ENCODE measurements around the gene MB.

MB gene

GRCh38 chr22:35592418-35592967 is 24.6 kb downstream of the MB start:
- no peak for DNase-seq

DNA sequence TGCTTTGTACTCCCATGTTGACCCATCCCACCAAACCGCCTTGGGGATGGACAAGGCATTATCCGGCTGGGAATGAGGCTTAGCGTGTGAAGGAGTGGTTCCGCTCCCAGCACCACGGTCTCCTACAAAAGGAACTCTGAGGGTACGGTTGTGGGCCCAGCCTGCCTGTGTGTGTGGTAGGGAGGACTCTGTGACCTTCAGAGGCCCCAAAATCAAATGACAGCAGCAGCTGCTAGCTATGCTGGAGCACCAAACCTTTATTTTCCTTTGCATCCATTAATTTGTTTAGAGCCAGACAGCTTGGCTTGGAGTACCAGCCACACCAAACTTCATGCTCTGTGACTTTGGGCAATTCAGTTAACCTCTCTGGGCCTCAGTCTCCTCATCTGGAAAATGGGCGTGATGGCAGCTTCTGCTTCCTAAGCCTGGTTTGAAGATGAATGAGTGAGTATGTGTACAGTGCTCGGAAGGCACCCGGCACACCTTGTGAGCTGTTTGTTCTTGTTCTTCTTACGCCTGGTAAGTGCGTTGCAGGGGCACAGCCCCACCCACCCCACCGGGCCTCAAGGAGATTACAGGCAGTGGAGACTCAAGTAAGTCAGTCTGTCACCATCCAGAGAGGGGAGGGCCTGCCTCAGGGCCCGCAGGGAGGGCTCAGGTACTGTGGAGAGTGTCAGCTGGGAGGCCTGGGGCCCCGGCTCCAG is 25.3 kb downstream of the MB start:
- no peak for DNase-seq

GRCh38 chr22:35590634-35591295 is 26.4 kb downstream of the MB start:
- DNase-seq, result no peak

DNA sequence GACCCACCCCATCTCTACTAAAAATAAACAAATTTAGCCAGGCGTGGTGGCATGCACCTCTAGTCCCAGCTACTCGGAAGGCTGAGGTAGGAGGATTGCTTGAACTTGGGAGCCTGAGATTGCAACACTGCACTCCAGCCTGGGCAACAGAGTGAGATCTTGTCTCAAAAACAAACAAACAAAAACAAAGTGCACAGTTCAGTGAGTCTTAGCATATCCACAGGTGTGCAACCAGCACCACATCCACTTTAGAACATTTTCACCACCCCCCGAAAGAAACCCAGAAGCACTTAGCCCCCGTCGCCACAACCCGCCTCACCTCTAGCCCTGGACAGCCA is 27.4 kb downstream of the MB start:
- DNase-seq, result no peak

DNA sequence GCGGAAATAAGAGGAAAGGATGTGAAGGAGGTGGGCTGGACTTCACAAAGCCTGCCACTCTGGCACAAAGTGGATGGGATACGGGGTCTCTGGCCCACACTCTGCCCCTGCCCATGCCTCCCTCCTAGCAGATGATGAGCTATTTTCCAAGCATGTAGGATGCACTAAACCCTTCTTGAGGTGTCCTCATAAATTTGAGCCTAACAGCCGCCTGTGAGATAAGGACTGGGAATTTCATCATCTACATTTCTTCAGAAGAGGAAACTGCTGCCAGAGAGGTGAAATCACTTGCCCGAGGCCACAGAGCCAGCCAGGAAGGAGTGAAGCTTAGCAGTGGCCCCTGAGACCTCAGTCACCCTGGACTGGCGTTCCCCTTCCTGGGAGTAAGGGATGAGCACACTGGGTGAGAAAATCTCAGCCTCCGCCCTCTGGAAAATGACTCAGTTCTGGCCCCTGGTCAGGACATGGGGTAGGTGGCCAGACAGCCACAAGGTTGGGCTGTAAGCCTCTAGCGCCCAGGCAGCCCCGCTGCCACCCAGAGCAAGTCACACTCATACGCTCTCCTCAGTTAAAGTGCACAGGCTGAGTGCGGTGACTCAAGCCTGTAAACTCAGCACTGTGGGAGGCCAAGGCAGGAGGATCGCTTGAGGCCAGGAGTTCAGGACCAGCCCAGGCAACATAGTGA is 27.9 kb downstream of the MB start:
- peak in 1 of 2 donors; percentile 58 for DNase-seq

DNA sequence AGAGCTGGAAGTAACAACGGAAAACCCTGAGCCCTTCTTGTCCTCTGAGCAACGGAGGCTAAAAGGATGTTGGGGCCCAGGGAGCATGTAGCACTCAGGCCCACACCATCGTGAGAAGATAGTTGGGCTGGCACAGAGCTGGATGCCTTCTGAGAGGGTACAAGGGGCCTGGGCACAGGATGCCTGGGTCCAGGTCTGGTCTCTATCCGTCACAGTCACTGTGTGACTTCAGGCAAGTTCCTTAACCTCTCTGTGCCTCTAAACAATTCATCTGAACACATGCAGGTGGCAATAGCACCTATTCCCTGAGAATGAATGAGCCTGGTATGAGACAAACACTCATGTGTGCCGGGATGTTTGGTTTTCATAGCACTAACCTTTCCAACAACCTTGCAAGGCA is 29.2 kb downstream of the MB start:
- no peak for DNase-seq

- DNase-seq, result no peak
Measured at GRCh38 chr22:35587447-35587870, 29.7 kb downstream of the MB start.

DNA sequence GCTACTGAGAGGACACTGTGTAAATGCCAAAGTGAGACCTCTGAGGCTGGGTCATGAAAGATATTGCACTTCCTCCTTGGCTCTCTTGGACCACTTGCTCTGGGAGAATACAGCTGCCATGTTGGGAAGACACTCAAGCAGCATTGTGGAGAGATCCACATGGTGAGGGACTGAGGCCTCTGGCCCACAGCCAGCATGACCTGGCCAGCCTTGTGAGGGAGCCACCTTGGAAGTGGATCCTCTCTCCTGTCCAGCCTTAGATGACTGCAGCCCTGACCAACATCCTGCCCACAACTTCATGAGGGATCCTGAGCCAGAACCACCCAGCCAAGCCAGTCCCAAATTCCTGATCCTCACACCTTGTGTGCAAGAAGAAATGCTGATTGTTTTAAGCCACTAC is 30.4 kb downstream of the MB start:
- DNase-seq, result no peak

- peak; percentile 50 to 60 for DNase-seq
Measured at GRCh38 chr22:35582861-35583670, 34.1 kb downstream of the MB start.

- no peak for DNase-seq
Measured at GRCh38 chr22:35582218-35582860, 34.8 kb downstream of the MB start.

DNA sequence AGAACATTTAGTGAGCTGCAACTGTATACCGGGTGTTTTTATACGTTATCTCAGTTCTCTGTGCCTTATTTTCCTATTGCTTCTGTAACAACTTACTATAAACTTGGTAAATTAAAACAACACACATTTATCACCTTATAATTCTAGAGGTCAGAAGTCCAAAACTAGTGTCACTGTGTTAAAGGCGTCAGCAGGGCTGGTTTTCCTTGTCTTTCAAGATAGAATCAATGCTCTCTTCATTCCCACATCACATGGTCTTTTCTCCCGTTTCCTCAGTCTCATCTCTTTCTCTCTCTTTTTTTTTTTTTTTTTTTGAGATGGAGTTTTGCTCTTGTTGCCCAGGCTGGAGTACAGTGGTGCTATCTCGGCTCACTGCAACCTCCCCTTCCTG is 36.1 kb downstream of the MB start:
- DNase-seq, result no peak

- DNase-seq, result no peak
Measured at GRCh38 chr22:35580351-35581022, 36.6 kb downstream of the MB start.

DNA sequence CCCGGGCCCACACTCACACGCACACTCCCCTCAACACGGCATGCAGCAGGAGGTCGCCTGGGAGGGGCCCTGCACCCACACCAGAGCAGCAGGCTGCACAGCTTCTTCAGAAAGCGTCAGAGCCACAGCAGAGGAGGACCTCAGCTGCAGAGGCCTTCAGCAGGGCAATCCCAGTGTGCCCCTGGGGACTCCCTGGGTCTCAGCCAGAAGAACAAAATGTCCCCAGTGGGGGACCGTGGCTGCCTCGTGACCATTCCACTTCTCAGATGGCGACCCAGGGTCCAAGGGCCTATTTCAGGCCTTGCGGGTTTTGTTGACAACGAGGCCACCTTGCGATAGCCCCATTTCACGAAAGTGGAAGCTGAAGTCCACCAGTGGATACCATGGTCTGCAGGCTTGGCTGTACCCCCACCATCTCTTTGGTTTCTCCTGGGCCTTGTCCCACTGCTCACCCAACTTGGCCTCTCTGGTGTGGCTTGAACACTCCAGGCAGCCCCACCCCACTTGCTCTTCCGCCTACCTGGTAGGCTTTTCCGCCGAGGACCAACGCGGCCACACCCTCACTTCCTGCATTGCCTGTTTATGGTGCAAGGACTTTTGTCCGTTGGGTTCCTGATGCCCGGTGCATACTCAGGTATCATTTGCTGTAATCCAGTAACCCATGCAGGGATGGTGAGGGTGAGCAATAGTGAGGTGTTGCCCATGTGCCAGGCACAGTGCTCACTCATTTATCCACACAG is 38.1 kb downstream of the MB start:
- DNase-seq, result no peak

GRCh38 chr22:35577799-35578659 is 39.1 kb downstream of the MB start:
- no peak for DNase-seq

DNA sequence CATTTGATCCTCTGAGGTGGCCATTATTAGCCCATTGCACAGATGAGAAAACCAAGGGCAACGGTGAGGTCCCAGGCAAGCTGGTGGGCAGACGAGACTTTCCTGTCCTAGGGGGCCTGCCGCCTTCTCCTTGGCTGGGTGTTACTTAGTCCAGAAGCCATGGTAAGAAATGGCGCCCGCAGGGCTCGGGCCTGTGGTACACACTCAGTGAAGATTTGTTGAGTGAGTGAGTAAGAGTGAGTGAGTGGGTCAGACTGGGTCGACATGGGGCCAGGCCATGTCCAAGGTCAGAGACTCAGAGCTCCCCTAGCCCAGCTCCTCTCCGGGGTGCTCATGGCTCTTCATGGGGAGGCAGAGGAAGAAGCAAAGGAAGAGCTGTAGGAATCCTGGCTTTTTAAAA is 40.5 kb downstream of the MB start:
- no peak for DNase-seq

DNA sequence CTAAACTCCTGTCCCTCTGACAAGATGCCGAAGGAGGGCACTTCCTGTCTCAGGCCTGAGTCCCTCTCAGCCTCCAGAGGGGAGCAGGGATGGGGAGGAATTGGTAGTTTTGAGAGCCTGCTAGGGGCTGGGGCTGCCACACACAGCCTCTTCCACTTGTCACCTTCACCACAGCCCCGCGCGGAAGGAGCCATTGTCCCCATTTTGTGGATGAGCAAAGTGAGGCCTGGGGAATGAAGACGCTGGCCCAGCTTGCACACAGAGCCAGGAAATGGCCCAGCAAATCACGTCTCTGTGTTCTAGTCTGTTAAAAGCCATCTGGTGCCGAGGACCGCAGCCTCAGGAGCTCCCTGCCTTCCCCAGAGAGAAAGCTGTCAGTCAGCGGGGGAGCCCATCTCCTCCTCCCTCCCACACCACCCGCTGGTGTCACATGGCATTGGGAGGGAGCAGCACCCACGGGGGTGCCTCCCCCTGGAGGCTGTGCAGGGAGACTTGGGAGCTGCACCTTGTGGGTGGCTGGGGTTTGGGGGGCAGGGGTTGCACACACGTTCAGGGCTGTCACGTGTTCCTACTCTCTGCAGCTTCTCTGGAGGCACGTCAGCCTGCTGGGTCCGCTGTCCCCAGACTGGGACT is 41.9 kb downstream of the MB start:
- DNase-seq, result no peak

DNA sequence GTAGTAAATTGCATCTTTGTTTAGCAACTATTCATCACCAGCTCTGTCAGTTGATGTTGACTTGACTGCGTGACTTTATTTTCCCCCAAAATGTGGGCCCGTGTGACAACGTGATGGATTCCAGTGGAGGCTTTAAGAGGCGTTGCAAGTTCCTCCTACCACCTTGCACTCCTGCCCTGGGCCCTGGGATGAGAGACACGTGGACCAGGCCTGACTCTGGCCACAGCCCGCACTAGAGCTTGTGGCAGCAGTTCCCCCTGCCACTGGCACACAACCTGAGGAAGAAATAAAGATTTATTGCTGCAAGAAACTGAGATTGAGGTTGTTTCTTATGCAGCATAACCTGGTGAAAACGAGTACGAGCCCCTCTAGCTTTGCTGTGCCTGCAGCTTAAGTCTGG is 44.6 kb downstream of the MB start:
- DNase-seq, result no peak

DNA sequence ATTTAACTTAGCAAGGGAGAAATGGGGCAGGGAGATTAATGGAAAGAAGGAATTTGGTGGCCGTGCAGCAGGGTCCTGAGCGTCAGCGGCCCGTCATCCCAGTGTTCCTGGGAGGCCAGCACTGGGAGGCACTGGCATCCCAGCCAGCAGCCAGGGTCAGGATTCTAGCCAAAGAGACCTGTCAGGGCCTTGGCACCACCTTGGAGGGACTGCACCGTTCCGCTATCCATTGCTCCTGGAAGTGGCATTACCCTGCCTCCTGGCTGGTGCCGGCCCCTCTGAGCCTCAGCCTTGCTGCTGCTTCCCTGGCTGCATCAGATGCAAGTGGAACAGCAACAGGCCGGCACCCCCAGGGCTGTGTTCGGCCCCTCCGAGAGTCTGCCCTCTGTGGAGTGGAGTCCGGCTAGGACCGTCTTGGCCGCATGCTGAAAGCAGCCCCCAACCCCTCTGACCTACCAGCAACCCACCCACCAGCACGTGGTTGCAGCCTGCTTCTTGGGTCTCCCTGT is 46.4 kb downstream of the MB start:
- DNase-seq, result no peak

DNA sequence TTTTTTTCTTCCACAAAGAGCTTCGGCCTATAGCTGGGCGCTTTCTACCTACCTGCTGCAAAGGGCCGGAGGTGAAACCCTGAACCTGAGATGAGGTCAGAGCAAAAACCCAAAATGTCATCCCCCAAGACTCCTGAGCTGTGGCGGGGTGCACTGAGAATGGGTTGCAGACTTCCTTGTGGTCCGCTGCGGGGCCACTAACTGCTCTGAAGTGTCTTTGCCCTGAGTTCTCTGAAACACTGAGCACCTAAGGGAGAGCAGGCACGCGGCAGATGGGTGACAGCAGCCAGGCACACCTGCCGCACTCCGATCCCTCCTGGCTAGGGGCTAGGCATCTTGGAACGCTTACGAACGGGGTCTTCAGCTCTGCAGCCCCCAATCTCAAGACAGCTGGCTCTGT is 47.2 kb downstream of the MB start:
- DNase-seq, result no peak
